Measurements from ENCODE around the gene TENM4. TPM values are rescaled to one million over a fixed set of nuclear protein-coding genes. Genes with fewer than 3 reads are reported as not detected.

Gene TENM4
- total and polyA plus RNA-seq, 5 experiments from 2014 or later, result not detected

DNA sequence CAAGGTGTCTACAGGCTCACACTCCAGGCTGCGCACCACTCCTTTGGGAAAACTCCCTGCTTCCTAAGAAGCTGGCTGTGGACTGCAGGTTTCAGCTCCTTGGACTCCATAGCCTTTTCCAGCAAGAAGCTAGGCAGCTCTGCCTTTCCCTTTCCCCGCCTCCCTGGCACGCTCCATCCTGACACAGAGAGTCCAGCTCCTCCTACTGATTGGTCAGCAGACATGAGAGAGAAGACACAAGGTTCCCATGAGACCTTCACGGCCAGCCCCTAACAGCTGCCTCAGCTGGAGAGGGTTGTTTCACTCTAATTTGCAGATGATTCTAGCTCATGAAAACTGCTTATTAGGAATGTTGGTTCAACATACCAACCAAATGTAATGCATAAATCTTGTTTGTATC, 27.6 kb downstream of the TENM4 start:
- no peak for ATAC-seq
- peaks cover 0 to 26% (median 8%) of the 10 kb centered on the region in 5 donors for H3K27me3 Mint-ChIP-seq
- no peaks in the 10 kb centered on the region for H3K4me1 Mint-ChIP-seq
- no peak overlapping the region for H3K27ac Mint-ChIP-seq
- no peak overlapping the region for H3K4me3 Mint-ChIP-seq
- no peaks in the 10 kb centered on the region for H3K36me3 Mint-ChIP-seq
- POLR2A ChIA-PET, result no interaction called here
- DNase-seq, result no peak
- H3K9me3 Mint-ChIP-seq, result peaks cover 0 to 12% (median 4%) of the 10 kb centered on the region in 9 donors

DNA sequence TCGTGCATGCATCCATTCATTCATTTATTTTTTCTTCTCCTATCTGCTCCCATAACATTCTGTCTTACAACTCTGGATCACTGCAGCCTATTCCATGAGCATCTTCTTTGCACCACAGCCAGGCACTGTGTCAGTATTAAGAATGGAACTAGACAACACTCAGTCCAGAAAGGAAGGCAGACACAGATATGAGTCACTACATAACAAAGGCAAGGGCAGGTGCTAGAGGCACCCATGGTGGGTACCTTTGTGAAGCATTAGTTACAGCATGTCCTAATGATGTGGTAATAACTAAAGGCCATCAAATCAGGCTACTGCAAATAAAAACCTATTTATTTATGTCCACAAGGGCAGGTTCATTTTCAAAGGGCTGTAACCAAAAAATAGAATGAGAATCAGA, 28.1 kb downstream of the TENM4 start:
- DNase-seq (no peak), ATAC-seq (no peak)
- POLR2A ChIA-PET, result no interaction called here
- Mint-ChIP-seq H3K9me3 (peaks cover 0 to 12% (median 4%) of the 10 kb centered on the region in 9 donors), H3K27me3 (peaks cover 0 to 26% (median 8%) of the 10 kb centered on the region in 5 donors), H3K4me3 (no peak overlapping the region), H3K36me3 (no peaks in the 10 kb centered on the region), H3K27ac (no peak overlapping the region), H3K4me1 (no peaks in the 10 kb centered on the region)

DNA sequence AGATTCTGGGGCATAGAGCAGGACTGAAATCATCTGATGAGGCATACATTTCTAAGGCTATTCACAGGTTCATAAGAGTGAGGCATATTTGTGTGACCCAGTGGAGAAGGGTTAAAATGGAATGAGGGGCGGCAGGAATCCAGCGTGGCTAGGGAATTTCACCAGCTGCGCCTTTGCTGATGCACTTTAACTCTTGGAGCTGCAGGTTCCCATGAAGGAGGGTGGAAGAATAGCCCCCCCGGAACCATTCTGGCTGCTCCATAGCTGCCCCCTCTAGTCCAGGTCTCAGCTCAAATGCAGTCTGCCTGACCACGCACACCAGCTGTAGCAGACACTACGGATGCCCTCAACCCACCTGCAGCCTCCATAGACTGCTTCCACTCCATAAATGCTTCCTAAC, 31.5 kb downstream of the TENM4 start:
- H3K4me1 Mint-ChIP-seq, result peaks cover 0 to 7% (median 0%) of the 10 kb centered on the region in 4 donors
- no peaks in the 10 kb centered on the region for H3K36me3 Mint-ChIP-seq
- H3K27me3 Mint-ChIP-seq, result peaks cover 0 to 26% (median 8%) of the 10 kb centered on the region in 5 donors
- POLR2A ChIA-PET, result no interaction called here
- H3K4me3 Mint-ChIP-seq, result no peak overlapping the region
- DNase-seq, result no peak
- no peak overlapping the region for H3K27ac Mint-ChIP-seq
- no peak for ATAC-seq
- H3K9me3 Mint-ChIP-seq, result peaks cover 0 to 3% (median 0%) of the 10 kb centered on the region in 9 donors

DNA sequence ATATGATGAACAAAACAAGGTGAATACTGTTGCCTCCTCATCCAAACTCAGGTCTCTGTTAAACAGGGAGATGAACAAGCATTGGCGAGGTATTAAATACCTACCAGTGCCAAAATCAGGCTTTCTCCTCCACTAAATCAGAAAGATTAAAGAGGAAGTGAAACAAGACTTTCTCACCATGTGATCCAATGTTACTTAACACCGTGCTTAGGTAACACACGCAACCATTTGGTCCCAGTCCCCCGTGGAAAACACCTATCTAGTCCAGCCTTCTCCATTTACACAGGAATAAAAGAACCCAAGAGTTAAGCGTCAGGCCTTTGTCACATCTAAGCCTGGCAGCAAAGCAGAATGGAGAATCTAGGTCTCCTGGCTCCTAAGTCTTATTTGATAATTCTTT, 34.5 kb downstream of the TENM4 start:
- Mint-ChIP-seq H3K27ac (no peak overlapping the region), H3K36me3 (no peaks in the 10 kb centered on the region), H3K4me3 (no peak overlapping the region), H3K9me3 (peaks cover 0 to 8% (median 0%) of the 10 kb centered on the region in 9 donors), H3K4me1 (peaks cover 0 to 7% (median 0%) of the 10 kb centered on the region in 4 donors), H3K27me3 (peaks cover 0 to 23% (median 4%) of the 10 kb centered on the region in 5 donors)
- ATAC-seq (no peak), DNase-seq (no peak)
- POLR2A ChIA-PET, result no interaction called here

DNA sequence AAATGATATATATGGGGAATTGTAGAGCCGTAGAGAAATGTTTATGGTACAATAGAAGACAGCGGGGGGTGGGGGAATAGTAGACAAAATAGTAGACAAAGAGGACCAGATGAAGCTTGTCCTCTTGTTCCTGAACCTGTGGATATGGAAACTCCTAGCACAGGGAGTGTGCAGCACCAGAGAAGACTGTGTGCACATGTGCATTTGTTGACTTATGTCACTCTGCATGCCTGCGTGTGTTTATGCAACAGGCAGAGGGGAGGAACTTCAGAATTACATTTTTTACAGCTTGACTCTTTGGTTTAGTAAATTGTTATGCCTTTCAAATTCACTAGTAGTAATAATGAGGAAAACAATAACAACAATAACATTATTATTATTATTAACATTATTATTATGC, 36.0 kb downstream of the TENM4 start:
- Mint-ChIP-seq H3K4me3 (no peak overlapping the region), H3K4me1 (peaks cover 0 to 7% (median 0%) of the 10 kb centered on the region in 4 donors), H3K36me3 (no peaks in the 10 kb centered on the region), H3K27me3 (peaks cover 0 to 10% (median 3%) of the 10 kb centered on the region in 5 donors), H3K9me3 (peaks cover 0 to 8% (median 0%) of the 10 kb centered on the region in 9 donors), H3K27ac (no peak overlapping the region)
- no peak for DNase-seq
- POLR2A ChIA-PET, result no interaction called here
- no peak for ATAC-seq

DNA sequence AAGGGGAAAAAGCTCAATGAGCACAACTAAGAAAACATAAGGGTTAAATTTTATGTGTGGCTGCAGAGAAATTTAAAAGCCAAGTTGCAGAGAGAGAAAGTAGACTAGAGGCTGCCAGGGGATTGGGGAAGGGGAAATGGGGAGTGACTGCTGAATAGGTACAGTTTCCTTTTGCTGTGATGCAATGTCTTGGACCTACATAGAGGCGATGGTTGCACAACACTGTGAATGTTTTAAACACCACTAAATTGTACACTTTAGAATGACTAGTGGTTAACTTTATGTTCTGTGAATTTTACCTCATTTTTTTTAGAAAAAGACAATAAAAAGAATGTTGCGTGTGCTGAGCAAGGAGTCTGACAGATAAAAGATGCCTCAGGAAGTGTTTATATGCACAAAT, 36.5 kb downstream of the TENM4 start:
- no peaks in the 10 kb centered on the region for H3K36me3 Mint-ChIP-seq
- no peak overlapping the region for H3K4me3 Mint-ChIP-seq
- peaks cover 0 to 10% (median 3%) of the 10 kb centered on the region in 5 donors for H3K27me3 Mint-ChIP-seq
- no peak for DNase-seq
- peaks cover 0 to 8% (median 0%) of the 10 kb centered on the region in 9 donors for H3K9me3 Mint-ChIP-seq
- no peak for ATAC-seq
- H3K4me1 Mint-ChIP-seq, result peaks cover 0 to 7% (median 0%) of the 10 kb centered on the region in 4 donors
- no peak overlapping the region for H3K27ac Mint-ChIP-seq
- POLR2A ChIA-PET, result no interaction called here

DNA sequence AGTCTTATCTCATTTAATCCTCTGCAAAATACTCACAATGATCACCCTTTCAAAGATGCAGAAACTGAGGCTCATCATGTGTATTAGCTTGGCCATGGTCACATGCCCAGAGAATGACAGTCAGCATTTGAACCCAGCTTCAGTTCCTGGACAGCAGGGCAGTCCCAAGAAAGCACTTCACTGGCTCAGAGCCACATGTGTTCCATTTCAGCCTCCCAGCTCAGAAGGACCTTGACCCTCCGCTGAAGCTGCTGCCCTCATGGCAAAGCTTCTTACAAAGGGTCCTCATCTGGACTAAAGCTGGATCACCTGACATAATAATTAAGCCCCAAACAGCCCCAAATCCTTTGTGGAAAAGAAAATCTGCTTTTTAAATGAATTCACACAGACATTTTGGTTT, 37.0 kb downstream of the TENM4 start:
- Mint-ChIP-seq H3K9me3 (peaks cover 0 to 8% (median 0%) of the 10 kb centered on the region in 9 donors), H3K36me3 (no peaks in the 10 kb centered on the region), H3K4me1 (peaks cover 0 to 7% (median 0%) of the 10 kb centered on the region in 4 donors), H3K4me3 (no peak overlapping the region), H3K27me3 (peaks cover 0 to 8% (median 3%) of the 10 kb centered on the region in 5 donors), H3K27ac (no peak overlapping the region)
- POLR2A ChIA-PET, result no interaction called here
- ATAC-seq, result no peak
- no peak for DNase-seq

DNA sequence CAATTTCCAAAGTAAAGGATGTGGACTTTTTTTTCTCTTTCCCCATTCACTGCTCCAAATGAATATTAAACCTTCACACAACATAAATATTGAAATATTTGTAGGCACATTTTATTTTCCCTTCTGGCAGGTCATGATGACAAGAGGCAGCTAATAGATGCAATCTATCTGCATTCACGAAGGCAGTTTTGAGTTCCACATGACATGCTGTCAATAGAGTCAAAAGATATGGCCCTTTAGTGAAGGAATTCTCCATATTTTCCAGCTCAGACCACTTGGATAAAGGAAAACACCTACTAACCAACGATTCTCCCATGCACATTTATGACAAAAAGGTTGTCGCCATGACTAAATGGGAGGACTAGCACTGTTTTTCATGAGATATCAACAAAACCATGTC, 37.9 kb downstream of the TENM4 start:
- no peaks in the 10 kb centered on the region for H3K36me3 Mint-ChIP-seq
- H3K9me3 Mint-ChIP-seq, result peaks cover 0 to 8% (median 0%) of the 10 kb centered on the region in 9 donors
- POLR2A ChIA-PET, result no interaction called here

DNA sequence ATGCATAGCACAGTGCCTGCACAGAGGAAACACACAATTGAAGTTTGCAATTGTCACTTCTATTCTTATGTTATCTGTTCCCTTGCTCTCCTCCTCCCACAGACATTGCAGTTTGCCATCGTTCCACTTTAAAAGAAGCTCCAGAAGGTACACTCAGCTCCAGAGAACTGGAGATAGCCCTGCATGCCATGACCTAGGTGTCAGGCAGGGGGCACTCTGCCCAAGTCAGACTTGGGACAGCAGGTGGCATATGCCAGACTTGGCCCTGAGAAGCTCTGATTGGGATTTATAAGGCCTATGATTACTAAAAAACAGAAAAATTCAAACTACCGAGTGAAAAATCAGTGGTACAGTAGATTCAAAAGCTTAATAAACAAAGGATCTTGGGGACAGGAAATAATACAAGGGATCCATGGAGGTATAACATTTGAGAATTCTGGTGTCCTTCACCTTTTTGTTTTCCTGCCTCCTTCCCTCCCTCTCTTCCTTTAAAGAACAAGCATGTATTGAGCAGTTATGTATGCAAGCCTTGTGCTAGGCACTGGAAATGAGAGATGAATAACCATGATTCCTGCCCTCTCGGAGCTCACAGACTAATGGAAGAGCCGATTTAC, 40.0 kb downstream of the TENM4 start:
- no peaks in the 10 kb centered on the region for H3K4me1 Mint-ChIP-seq
- no peak for ATAC-seq
- no peaks in the 10 kb centered on the region for H3K36me3 Mint-ChIP-seq
- POLR2A ChIA-PET, result no interaction called here
- H3K27me3 Mint-ChIP-seq, result peaks cover 0 to 8% (median 3%) of the 10 kb centered on the region in 5 donors
- no peak for DNase-seq
- H3K4me3 Mint-ChIP-seq, result no peak overlapping the region
- peaks cover 0 to 8% (median 0%) of the 10 kb centered on the region in 9 donors for H3K9me3 Mint-ChIP-seq
- H3K27ac Mint-ChIP-seq, result no peak overlapping the region

More for the DNA sequence above, 37.9 kb downstream of the TENM4 start:
- Mint-ChIP-seq H3K27me3 (peaks cover 0 to 6% (median 3%) of the 10 kb centered on the region in 5 donors), H3K27ac (no peak overlapping the region), H3K4me3 (no peak overlapping the region), H3K4me1 (peaks cover 0 to 7% (median 0%) of the 10 kb centered on the region in 4 donors)
- no peak for ATAC-seq
- DNase-seq, result no peak

DNA sequence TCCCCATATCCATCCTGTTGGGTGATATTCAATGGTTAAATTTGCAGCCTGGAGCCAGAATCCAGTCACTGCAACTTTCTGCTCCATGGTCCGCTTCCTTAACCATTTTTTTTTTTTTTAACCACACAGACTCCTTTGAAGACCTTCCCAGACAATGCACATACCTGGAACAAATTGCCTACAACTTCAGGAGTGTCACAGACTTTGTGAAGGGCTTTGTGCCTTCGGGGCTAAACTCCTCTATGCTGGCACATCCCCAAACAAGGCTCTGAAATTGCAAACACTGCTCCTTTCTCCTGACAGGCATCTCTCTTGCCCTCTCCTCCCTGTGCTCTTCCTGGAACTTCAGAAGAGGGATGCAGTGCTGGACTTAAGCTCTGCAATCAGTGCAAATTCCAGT, 40.6 kb downstream of the TENM4 start:
- no peak overlapping the region for H3K27ac Mint-ChIP-seq
- DNase-seq (no peak), ATAC-seq (no peak)
- peaks cover 0 to 8% (median 0%) of the 10 kb centered on the region in 9 donors for H3K9me3 Mint-ChIP-seq
- no peaks in the 10 kb centered on the region for H3K4me1 Mint-ChIP-seq
- H3K27me3 Mint-ChIP-seq, result peaks cover 0 to 8% (median 3%) of the 10 kb centered on the region in 5 donors
- no peaks in the 10 kb centered on the region for H3K36me3 Mint-ChIP-seq
- no peak overlapping the region for H3K4me3 Mint-ChIP-seq
- POLR2A ChIA-PET, result no interaction called here

DNA sequence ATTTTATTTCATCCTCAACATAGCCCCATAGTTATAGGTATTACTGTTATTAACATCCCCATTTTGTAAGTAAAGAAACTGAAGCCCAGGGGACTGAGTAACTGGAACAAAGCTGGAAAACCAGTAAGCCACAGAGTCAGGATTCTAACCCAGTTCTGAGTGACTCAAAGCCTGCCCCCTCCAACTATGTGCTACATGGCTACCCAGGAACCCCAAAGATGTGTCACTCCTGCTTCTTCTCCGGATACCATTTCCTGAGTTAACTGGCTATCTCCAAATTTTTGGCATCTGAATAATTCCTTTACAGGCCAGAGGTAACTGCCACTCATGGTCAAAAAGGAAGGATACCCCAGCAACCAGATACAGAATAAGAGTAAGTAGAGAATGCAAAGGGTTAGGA, 43.6 kb downstream of the TENM4 start:
- no peaks in the 10 kb centered on the region for H3K36me3 Mint-ChIP-seq
- POLR2A ChIA-PET, result no interaction called here
- peaks cover 0 to 1% (median 0%) of the 10 kb centered on the region in 4 donors for H3K4me1 Mint-ChIP-seq
- H3K27ac Mint-ChIP-seq, result no peak overlapping the region
- H3K4me3 Mint-ChIP-seq, result no peak overlapping the region
- peaks cover 0 to 3% (median 0%) of the 10 kb centered on the region in 9 donors for H3K9me3 Mint-ChIP-seq
- ATAC-seq (no peak), DNase-seq (no peak)
- peaks cover 0 to 8% (median 4%) of the 10 kb centered on the region in 5 donors for H3K27me3 Mint-ChIP-seq

DNA sequence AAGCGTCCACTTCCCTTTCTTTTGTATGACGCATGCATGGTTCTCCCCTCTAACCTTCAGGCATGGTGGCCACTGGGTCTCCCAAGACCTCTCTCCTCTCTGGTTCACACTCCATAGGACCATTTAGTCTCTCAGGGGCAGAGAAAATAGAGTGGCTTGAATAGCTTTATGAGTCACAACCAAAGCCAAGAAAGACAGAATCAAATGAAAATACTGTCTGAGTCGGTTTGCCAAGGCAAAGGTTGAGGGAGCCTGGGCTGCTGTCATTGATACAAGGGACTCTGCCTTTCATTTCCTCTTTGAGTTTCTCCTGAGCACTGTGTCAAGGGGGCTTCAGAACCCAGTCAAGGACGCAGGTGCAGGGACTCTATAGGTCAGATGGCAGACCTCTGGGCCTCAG, 44.2 kb downstream of the TENM4 start:
- no peak for ATAC-seq
- Mint-ChIP-seq H3K9me3 (peaks cover 0 to 3% (median 0%) of the 10 kb centered on the region in 9 donors), H3K4me3 (no peak overlapping the region), H3K36me3 (no peaks in the 10 kb centered on the region), H3K27ac (no peak overlapping the region), H3K4me1 (peaks cover 0 to 1% (median 0%) of the 10 kb centered on the region in 4 donors), H3K27me3 (peaks cover 0 to 7% (median 4%) of the 10 kb centered on the region in 5 donors)
- POLR2A ChIA-PET, result no interaction called here
- no peak for DNase-seq

DNA sequence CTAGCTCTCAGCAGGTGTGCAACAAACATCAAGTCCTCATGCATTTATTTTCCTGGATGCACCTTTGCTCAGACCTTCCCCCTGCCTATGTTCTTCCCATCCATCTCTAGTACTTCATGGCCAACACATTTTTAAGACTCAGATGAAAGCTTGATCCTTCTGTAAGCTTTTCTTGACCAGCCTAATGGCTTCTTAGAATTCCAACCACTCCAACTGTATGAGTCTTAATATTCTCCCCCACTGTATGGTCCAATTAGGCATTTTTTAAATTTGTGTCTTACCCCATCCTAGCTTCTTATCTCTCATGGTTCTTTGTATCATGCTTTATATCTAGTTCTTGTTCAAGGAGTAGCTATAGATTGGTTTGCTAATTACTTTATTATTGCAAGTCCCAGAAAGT, 44.8 kb downstream of the TENM4 start:
- no peaks in the 10 kb centered on the region for H3K36me3 Mint-ChIP-seq

More for the DNA sequence above, 44.8 kb downstream of the TENM4 start:
- DNase-seq, result no peak
- Mint-ChIP-seq H3K4me3 (no peak overlapping the region), H3K27me3 (peaks cover 0 to 5% (median 4%) of the 10 kb centered on the region in 5 donors), H3K4me1 (peaks cover 0 to 1% (median 0%) of the 10 kb centered on the region in 4 donors), H3K9me3 (peaks cover 0 to 3% (median 0%) of the 10 kb centered on the region in 9 donors), H3K27ac (no peak overlapping the region)
- POLR2A ChIA-PET, result no interaction called here
- ATAC-seq, result no peak

Measured in naive thymus-derived CD8-positive, alpha-beta T cell (primary cell).